GM12878 (cell line): ENCODE measurements around the gene NME7. TPM values are rescaled to one million over a fixed set of nuclear protein-coding genes. Genes with fewer than 3 reads are reported as not detected.

ENCODE experiments used
- ATF7 ChIP-seq: fragments of 450-650 bp; IDR thresholded peaks from 2 replicates; pipeline ENCODE4 v1.6.1; 2016; ENCODE audit warnings: low read depth, mild to moderate bottlenecking
- BCLAF1 ChIP-seq: fragments of 450-650 bp; IDR thresholded peaks from 2 replicates; pipeline ENCODE4 v1.6.1; 2017; ENCODE audit warnings: antibody characterized with exemption, mild to moderate bottlenecking, moderate library complexity
- CBX3 ChIP-seq: fragments of 200-600 bp; sonication (generic); IDR thresholded peaks from 2 replicates; pipeline ENCODE4 v1.6.1; 2016; ENCODE audit warnings: low read depth, borderline replicate concordance
- CEBPZ ChIP-seq: fragments of 150-350 bp; IDR thresholded peaks from 2 replicates; pipeline ENCODE4 v1.6.1; 2016; ENCODE audit warnings: low read depth, low read length
- CHD2 ChIP-seq: IDR thresholded peaks from 2 replicates; pipeline ENCODE4 v1.6.1; 2011; ENCODE audit warnings: low read depth, low read length, improper control_type of control experiment, borderline replicate concordance
- IRF4 ChIP-seq: IDR thresholded peaks from 2 replicates; pipeline ENCODE4 v1.6.1; 2011; ENCODE audit warnings: low read depth, low read length
- KLF5 ChIP-seq: fragments of 450-650 bp; IDR thresholded peaks from 2 replicates; pipeline ENCODE4 v1.6.1; 2014; ENCODE audit warnings: mild to moderate bottlenecking; ENCODE audit not compliant: partially characterized antibody
- MEF2B ChIP-seq: fragments of 450-650 bp; IDR thresholded peaks from 2 replicates; pipeline ENCODE4 v1.6.1; 2018; ENCODE audit warnings: mild to moderate bottlenecking, moderate library complexity; ENCODE audit not compliant: partially characterized antibody, poor library complexity, severe bottlenecking
- MTA2 ChIP-seq: fragments of 450-650 bp; IDR thresholded peaks from 2 replicates; pipeline ENCODE4 v1.6.1; 2016; ENCODE audit warnings: low read depth, mild to moderate bottlenecking, moderate library complexity
- NR2C2 ChIP-seq: IDR thresholded peaks from 2 replicates; pipeline ENCODE4 v1.6.1; 2011; ENCODE audit warnings: borderline replicate concordance, low read depth; ENCODE audit not compliant: control insufficient read depth, insufficient read length
- POLR2A ChIP-seq: IDR thresholded peaks from 2 replicates; pipeline ENCODE4 v1.6.1; 2011; ENCODE audit warnings: low read depth, mild to moderate bottlenecking, low read length
- SMAD1 ChIP-seq: fragments of 450-650 bp; IDR thresholded peaks from 2 replicates; pipeline ENCODE4 v1.6.1; 2018; ENCODE audit warnings: mild to moderate bottlenecking, low read depth; ENCODE audit not compliant: partially characterized antibody
- SMARCA5 ChIP-seq: fragments of 450-650 bp; IDR thresholded peaks from 2 replicates; pipeline ENCODE4 v1.6.1; 2017; ENCODE audit warnings: mild to moderate bottlenecking
- SP1 ChIP-seq: IDR thresholded peaks from one replicate; pipeline ENCODE4 v1.6.1; 2011; ENCODE audit warnings: low read depth, low read length
- SREBF1 ChIP-seq: IDR thresholded peaks from 2 replicates; pipeline ENCODE4 v1.6.1; 2012; ENCODE audit warnings: mild to moderate bottlenecking, low read length
- SREBF2 ChIP-seq: IDR thresholded peaks from 2 replicates; pipeline ENCODE4 v1.6.1; 2012; ENCODE audit warnings: mild to moderate bottlenecking, low read length
- SUZ12 ChIP-seq: fragments of 200-600 bp; sonication (generic); IDR thresholded peaks from one replicate; pipeline ENCODE4 v1.6.1; 2018; ENCODE audit warnings: antibody characterized with exemption, mild to moderate bottlenecking; ENCODE audit not compliant: unreplicated experiment
- ZBTB4 ChIP-seq: fragments of 450-650 bp; formaldehyde crosslinking; IDR thresholded peaks from 2 replicates; pipeline ENCODE4 v1.4.0; 2022; ENCODE audit warnings: mild to moderate bottlenecking, moderate library complexity
- ZNF217 ChIP-seq: fragments of 450-650 bp; IDR thresholded peaks from 2 replicates; pipeline ENCODE4 v1.6.1; 2017; ENCODE audit warnings: antibody characterized with exemption, mild to moderate bottlenecking
- ZNF622 ChIP-seq: fragments of 450-650 bp; IDR thresholded peaks from 2 replicates; pipeline ENCODE4 v1.6.1; 2017; ENCODE audit warnings: mild to moderate bottlenecking, inconsistent platforms
- polyA plus RNA-seq, 11 experiments: library from polyadenylated mRNA; depleted of rRNA in 4 of 11; unstranded in 6 of 11; stranded (reverse) in 5 of 11; fragments of >200 nt; fragmentation: Nextera tagmentation in 4 of 11; fragmentation: Illumina TruSeq in 1 of 11; extraction: Ambion mirVana in 4 of 11; extraction: Trizol in 1 of 11; gene quantifications; 1 replicate in 1 of 11; 2 replicates in 10 of 11; pipeline versions ENCODE4 v1.2.1 to v1.2.3, GENCODE V29; 2011 to 2016; ENCODE audit warnings: inconsistent platforms in 2 of 11, missing spikeins in 2 of 11, low read depth in 1 of 11
- total RNA-seq, 4 experiments: library from RNA; depleted of rRNA in 3 of 4; stranded (reverse); fragments of >200 nt in 3 of 4; fragmentation: Illumina TruSeq in 1 of 4; extraction: Trizol in 1 of 4; gene quantifications; 2 replicates each; pipeline versions ENCODE4 v1.2.1 to v1.2.3, GENCODE V29; 2013 to 2021

NME7 gene
- total and polyA plus RNA-seq, 10 of the 15 experiments (the other 5 are each of a cell fraction or from before 2014, with no cell fraction given) = 1.5 to 15.6 (median 7.2) TPM

GRCh38 chr1:169106095-169106920 is 261.3 kb downstream of the NME7 start, which contains the start of gene ATP1B1 (continued):
- no peak for TF ChIP-seq BCLAF1
- TF ChIP-seq POLR2A = peak; percentile 84
- no peak for TF ChIP-seq ZBTB4
- no peak for TF ChIP-seq ZNF217
- no peak for TF ChIP-seq KLF5
- TF ChIP-seq SP1 = peak; percentile 10
- TF ChIP-seq CBX3 = no peak
- TF ChIP-seq ZNF622 = no peak
- TF ChIP-seq MTA2 = no peak
- TF ChIP-seq IRF4 = no peak
- no peak for TF ChIP-seq ATF7
- no peak for TF ChIP-seq SMAD1
- no peak for TF ChIP-seq CHD2
- TF ChIP-seq SMARCA5 = no peak
- no peak for TF ChIP-seq SUZ12
- TF ChIP-seq NR2C2 = no peak
- no peak for TF ChIP-seq CEBPZ
- no peak for TF ChIP-seq SREBF1
- TF ChIP-seq MEF2B = no peak
- TF ChIP-seq SREBF2 = no peak
